Right atrium auricular region (tissue), 2 donors: ENCODE measurements around the gene MCMBP. TPM values are rescaled to one million over a fixed set of nuclear protein-coding genes. Genes with fewer than 3 reads are reported as not detected.
"Not testable (repeated sequence)": the region's sequence is repeated elsewhere in the genome, so short reads cannot be mapped to it uniquely, and the experiment has no call there.

ENCODE experiments used
- DNase-seq: peaks from one replicate; pipeline ENCODE4 v3.0.0-alpha.2; 2019; ENCODE audit warnings: low spot score
- H3K27ac ChIP-seq, 2 donors: fragments of 200-600 bp; sonication (generic); 1 replicate in 1 of 2; 2 replicates in 1 of 2; pipeline ENCODE4 v1.5.1; 2016 to 2019
- H3K27me3 ChIP-seq, 2 donors: fragments of 200-600 bp; sonication (generic); one replicate each; pipeline versions ENCODE4 v1.5.1 to v1.6.0; 2017 to 2019
- H3K36me3 ChIP-seq: fragments of 200-600 bp; sonication (generic); one replicate; pipeline ENCODE4 v1.5.1; 2016
- H3K4me1 ChIP-seq, 2 donors: fragments of 200-600 bp; sonication (generic); one replicate each; pipeline versions ENCODE4 v1.5.1 to v1.6.0; 2017 to 2019
- H3K4me3 ChIP-seq, 2 donors: fragments of 200-600 bp; sonication (generic); 1 replicate in 1 of 2; 2 replicates in 1 of 2; pipeline ENCODE4 v1.5.1; 2017 to 2019; ENCODE audit warnings: mild to moderate bottlenecking in 1 of 2, moderate library complexity in 1 of 2
- H3K9me3 ChIP-seq, 2 donors: fragments of 200-600 bp; sonication (generic); one replicate each; pipeline ENCODE4 v1.5.1; 2019
- total RNA-seq, 2 donors: library from RNA; depleted of rRNA; stranded (reverse); fragments of >200 nt; gene quantifications; one replicate each; pipeline ENCODE4 v1.1.0, GENCODE V29; 2016
- TF ChIP-seq, protein P1 (sequence below), 2 donors: fragments of 200-600 bp; sonication (generic); IDR thresholded peaks; one replicate each; pipeline ENCODE4 v1.5.1; 2019; ENCODE audit warnings: antibody characterized with exemption in 2 of 2

Gene MCMBP
- total RNA-seq, 2 donors from 2014 or later = 22.9 to 28.5 TPM

DNA sequence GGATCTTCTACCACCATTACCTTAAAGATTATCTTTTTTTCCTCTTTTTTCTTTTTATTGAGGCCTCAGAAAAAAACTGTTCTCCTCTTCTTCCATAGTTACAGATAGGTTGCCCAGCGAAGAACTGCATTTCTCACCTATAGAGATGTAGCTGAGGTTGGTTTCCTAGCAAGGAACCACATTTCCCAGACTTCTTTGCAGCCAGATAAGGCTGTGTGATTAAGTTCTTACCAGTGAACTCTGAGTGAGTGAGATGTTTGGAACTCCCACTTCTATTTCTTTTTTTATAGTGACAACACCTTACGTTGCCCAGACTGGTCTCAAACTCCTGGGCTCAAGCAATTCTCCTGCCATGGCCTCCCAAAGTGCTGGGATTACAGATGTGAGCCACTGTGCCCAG lies 5.9 kb upstream of the MCMBP start:
- Histone ChIP-seq H3K9me3 (no peaks in the 10 kb centered on the region), H3K27me3 (no peaks in the 10 kb centered on the region), H3K27ac (no peak overlapping the region), H3K4me3 (no peak overlapping the region), H3K36me3 (no peaks in the 10 kb centered on the region), H3K4me1 (peaks cover 0 to 3% of the 10 kb centered on the region in 2 donors)
- TF ChIP-seq, protein P1, sequence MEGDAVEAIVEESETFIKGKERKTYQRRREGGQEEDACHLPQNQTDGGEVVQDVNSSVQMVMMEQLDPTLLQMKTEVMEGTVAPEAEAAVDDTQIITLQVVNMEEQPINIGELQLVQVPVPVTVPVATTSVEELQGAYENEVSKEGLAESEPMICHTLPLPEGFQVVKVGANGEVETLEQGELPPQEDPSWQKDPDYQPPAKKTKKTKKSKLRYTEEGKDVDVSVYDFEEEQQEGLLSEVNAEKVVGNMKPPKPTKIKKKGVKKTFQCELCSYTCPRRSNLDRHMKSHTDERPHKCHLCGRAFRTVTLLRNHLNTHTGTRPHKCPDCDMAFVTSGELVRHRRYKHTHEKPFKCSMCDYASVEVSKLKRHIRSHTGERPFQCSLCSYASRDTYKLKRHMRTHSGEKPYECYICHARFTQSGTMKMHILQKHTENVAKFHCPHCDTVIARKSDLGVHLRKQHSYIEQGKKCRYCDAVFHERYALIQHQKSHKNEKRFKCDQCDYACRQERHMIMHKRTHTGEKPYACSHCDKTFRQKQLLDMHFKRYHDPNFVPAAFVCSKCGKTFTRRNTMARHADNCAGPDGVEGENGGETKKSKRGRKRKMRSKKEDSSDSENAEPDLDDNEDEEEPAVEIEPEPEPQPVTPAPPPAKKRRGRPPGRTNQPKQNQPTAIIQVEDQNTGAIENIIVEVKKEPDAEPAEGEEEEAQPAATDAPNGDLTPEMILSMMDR (IDR thresholded peaks at IDR 0.05) = no peak
- no peak for DNase-seq

GRCh38 chr10:119872860-119873681 lies 428 bp upstream of the MCMBP start:
- peak overlapping the region; percentile 80 to 89 for H3K27ac ChIP-seq

DNA sequence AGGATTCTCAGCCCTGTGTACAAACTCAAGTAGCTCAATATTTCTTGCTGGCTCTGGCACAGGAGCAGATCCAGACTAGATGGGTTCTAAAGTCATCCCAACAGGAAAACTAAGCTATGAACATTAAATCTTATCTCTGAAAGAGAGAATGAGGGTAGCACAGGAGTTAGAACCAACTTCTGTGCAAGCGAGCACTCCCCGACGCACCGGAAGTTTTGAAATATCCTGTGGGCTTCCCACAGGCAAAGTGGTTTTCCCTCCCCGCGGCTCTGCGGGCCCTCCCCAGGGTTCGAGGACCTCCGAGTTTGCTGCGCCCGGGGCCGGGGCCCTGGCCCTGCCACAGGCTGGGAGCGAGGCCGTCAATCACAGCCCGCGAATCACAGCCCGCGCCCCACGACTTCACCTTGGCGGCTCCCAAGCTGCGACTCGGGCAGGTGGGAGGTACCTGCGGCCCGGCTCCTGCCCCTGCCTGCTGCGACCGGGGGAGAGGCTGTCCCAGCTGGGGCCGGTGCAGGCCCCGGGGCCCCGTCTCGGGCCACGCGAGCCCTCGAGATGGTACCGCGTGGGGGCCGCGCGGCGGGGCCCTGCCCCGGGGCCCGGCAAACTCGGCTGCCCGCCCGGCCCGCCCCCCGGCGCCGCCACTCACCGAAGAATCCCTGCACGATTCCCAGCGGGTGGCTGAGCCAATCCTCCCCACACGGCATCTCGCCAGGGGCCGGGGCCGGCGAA lies 598 bp downstream of the MCMBP start:
- TF ChIP-seq, protein P1 (IDR thresholded peaks at IDR 0.05) = no peak
- no peaks in the 10 kb centered on the region for H3K36me3 ChIP-seq
- H3K27me3 ChIP-seq = no peaks in the 10 kb centered on the region
- no peak for DNase-seq
- peak overlapping the region; percentile 80 to 89 for H3K27ac ChIP-seq
- H3K4me1 ChIP-seq = peaks cover 0 to 36% of the 10 kb centered on the region in 2 donors
- H3K9me3 ChIP-seq = no peaks in the 10 kb centered on the region
- peak overlapping the region; percentile 65 to 90 for H3K4me3 ChIP-seq

More at GRCh38 chr10:119872860-119873681, 428 bp upstream of the MCMBP start:
- Histone ChIP-seq H3K4me3 (peak overlapping the region; percentile 65 to 90), H3K9me3 (no peaks in the 10 kb centered on the region), H3K4me1 (peaks cover 0 to 34% of the 10 kb centered on the region in 2 donors), H3K27me3 (no peaks in the 10 kb centered on the region), H3K36me3 (no peaks in the 10 kb centered on the region)
- TF ChIP-seq, protein P1 (IDR thresholded peaks at IDR 0.05) = peak in 1 of 2 donors; percentile 29
- peak; percentile 81 for DNase-seq

DNA sequence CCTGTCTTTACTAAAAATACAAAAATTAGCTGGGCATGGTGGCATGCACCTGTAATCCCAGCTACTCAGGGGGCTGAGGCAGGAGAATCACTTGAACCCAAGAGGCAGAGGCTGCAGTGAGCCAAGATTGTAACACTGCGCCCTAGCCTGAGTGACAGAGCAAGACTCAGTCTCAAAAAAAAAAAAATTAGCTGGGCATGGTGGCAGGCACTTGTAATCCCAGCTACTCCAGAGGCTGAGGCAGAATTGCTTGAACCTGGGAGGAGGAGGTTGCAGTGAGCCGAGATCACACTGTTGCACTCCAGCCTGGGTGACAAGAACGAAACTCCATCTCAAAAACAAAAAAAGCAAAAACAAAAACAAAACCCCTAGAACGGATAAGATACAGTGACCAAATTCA lies 3.2 kb downstream of the MCMBP start:
- H3K27ac ChIP-seq, H3K27me3 ChIP-seq, H3K9me3 ChIP-seq, DNase-seq, H3K4me3 ChIP-seq, H3K36me3 ChIP-seq: not testable (repeated sequence)
- H3K4me1 ChIP-seq = peaks cover 0 to 36% of the 10 kb centered on the region in 2 donors

GRCh38 chr10:119867317-119867716 lies 5.3 kb downstream of the MCMBP start:
- H3K36me3 ChIP-seq = no peaks in the 10 kb centered on the region
- no peak overlapping the region for H3K4me3 ChIP-seq
- H3K4me1 ChIP-seq = peaks cover 0 to 33% of the 10 kb centered on the region in 2 donors
- H3K9me3 ChIP-seq = no peaks in the 10 kb centered on the region
- TF ChIP-seq, protein P1 (IDR thresholded peaks at IDR 0.05) = no peak
- no peak overlapping the region for H3K27ac ChIP-seq
- no peaks in the 10 kb centered on the region for H3K27me3 ChIP-seq
- DNase-seq = no peak

GRCh38 chr10:119865699-119866240 lies 6.9 kb downstream of the MCMBP start:
- Histone ChIP-seq H3K4me1 (peaks cover 0 to 23% of the 10 kb centered on the region in 2 donors), H3K9me3 (no peaks in the 10 kb centered on the region), H3K4me3 (no peak overlapping the region), H3K27me3 (no peaks in the 10 kb centered on the region), H3K27ac (no peak overlapping the region), H3K36me3 (no peaks in the 10 kb centered on the region)
- DNase-seq = no peak
- TF ChIP-seq, protein P1 (IDR thresholded peaks at IDR 0.05) = no peak
